Nephron (organoid): ENCODE measurements around the gene FAM120B.
A peak's percentile ranks its signal among the peaks of the same experiment; 100 is the strongest.

Source experiments
- H3K27ac Mint-ChIP-seq, 3 experiments: 2 replicates each; pipeline ENCODE4 v1.8.0; 2020; ENCODE audit warnings: mixed read lengths in 3 of 3, mild to moderate bottlenecking in 2 of 3, moderate library complexity in 1 of 3
- H3K27me3 Mint-ChIP-seq: 2 replicates; pipeline ENCODE4 v1.8.0; 2021; ENCODE audit warnings: low read depth, mild to moderate bottlenecking, moderate library complexity, mixed read lengths
- H3K36me3 Mint-ChIP-seq: 2 replicates; pipeline ENCODE4 v1.8.0; 2020; ENCODE audit warnings: low read depth, mixed read lengths
- H3K4me1 Mint-ChIP-seq: 2 replicates; pipeline ENCODE4 v1.8.0; 2020; ENCODE audit warnings: mixed read lengths
- H3K4me3 Mint-ChIP-seq, 3 experiments: 2 replicates each; pipeline ENCODE4 v1.8.0; 2020; ENCODE audit warnings: mild to moderate bottlenecking in 3 of 3, mixed read lengths in 3 of 3, moderate library complexity in 2 of 3
- H3K9me3 Mint-ChIP-seq: 2 replicates; pipeline ENCODE4 v1.8.0; 2020; ENCODE audit warnings: mixed read lengths
- CTCF ChIP-seq, 3 experiments: fragments of 200-600 bp; sonication (generic); IDR thresholded peaks; one replicate each; pipeline ENCODE4 v1.5.0; 2021; ENCODE audit warnings: antibody characterized with exemption in 3 of 3; ENCODE audit not compliant: unreplicated experiment in 3 of 3

Gene FAM120B

GRCh38 chr6:170376386-170377043 lies 70.0 kb downstream of the FAM120B start:
- Mint-ChIP-seq H3K27me3 (no peaks in the 10 kb centered on the region), H3K36me3 (peaks cover 16% of the 10 kb centered on the region), H3K4me1 (peaks cover 6% of the 10 kb centered on the region), H3K9me3 (no peaks in the 10 kb centered on the region), H3K27ac (no peak overlapping the region), H3K4me3 (no peak overlapping the region)
- no peak for TF ChIP-seq CTCF (IDR thresholded peaks at IDR 0.05; ENCODE audit: unreplicated experiment in 3 of 3)

GRCh38 chr6:170378502-170378901 lies 71.9 kb downstream of the FAM120B start:
- no peak overlapping the region for H3K4me3 Mint-ChIP-seq
- H3K36me3 Mint-ChIP-seq, result peaks cover 15% of the 10 kb centered on the region
- peaks cover 6% of the 10 kb centered on the region for H3K4me1 Mint-ChIP-seq
- H3K27me3 Mint-ChIP-seq, result no peaks in the 10 kb centered on the region
- H3K27ac Mint-ChIP-seq, result no peak overlapping the region
- H3K9me3 Mint-ChIP-seq, result no peaks in the 10 kb centered on the region
- TF ChIP-seq CTCF (IDR thresholded peaks at IDR 0.05; ENCODE audit: unreplicated experiment in 3 of 3), result no peak

GRCh38 chr6:170381562-170381961 lies 75.0 kb downstream of the FAM120B start:
- Mint-ChIP-seq H3K4me3 (no peak overlapping the region), H3K4me1 (no peaks in the 10 kb centered on the region), H3K36me3 (peaks cover 8% of the 10 kb centered on the region), H3K9me3 (no peaks in the 10 kb centered on the region), H3K27ac (no peak overlapping the region), H3K27me3 (no peaks in the 10 kb centered on the region)
- TF ChIP-seq CTCF (IDR thresholded peaks at IDR 0.05; ENCODE audit: unreplicated experiment in 3 of 3), result no peak

GRCh38 chr6:170383466-170384035 lies 77.0 kb downstream of the FAM120B start:
- no peaks in the 10 kb centered on the region for H3K27me3 Mint-ChIP-seq
- TF ChIP-seq CTCF (IDR thresholded peaks at IDR 0.05; ENCODE audit: unreplicated experiment in 3 of 3), result no peak
- no peaks in the 10 kb centered on the region for H3K9me3 Mint-ChIP-seq
- peaks cover 14% of the 10 kb centered on the region for H3K36me3 Mint-ChIP-seq
- H3K4me1 Mint-ChIP-seq, result no peaks in the 10 kb centered on the region
- no peak overlapping the region for H3K4me3 Mint-ChIP-seq
- peak overlapping the region in 1 of 3 experiments; percentile 24 for H3K27ac Mint-ChIP-seq

GRCh38 chr6:170385506-170385905 lies 78.9 kb downstream of the FAM120B start:
- H3K36me3 Mint-ChIP-seq, result peaks cover 29% of the 10 kb centered on the region
- H3K27ac Mint-ChIP-seq, result no peak overlapping the region
- H3K9me3 Mint-ChIP-seq, result no peaks in the 10 kb centered on the region
- H3K4me3 Mint-ChIP-seq, result no peak overlapping the region
- TF ChIP-seq CTCF (IDR thresholded peaks at IDR 0.05; ENCODE audit: unreplicated experiment in 3 of 3), result no peak
- no peaks in the 10 kb centered on the region for H3K27me3 Mint-ChIP-seq
- H3K4me1 Mint-ChIP-seq, result peaks cover 6% of the 10 kb centered on the region

- Mint-ChIP-seq H3K4me3 (no peak overlapping the region), H3K36me3 (peaks cover 52% of the 10 kb centered on the region), H3K27me3 (no peaks in the 10 kb centered on the region), H3K4me1 (peaks cover 6% of the 10 kb centered on the region), H3K27ac (no peak overlapping the region), H3K9me3 (no peaks in the 10 kb centered on the region)
- no peak for TF ChIP-seq CTCF (IDR thresholded peaks at IDR 0.05; ENCODE audit: unreplicated experiment in 3 of 3)
Observed at GRCh38 chr6:170388113-170388512, 81.6 kb downstream of the FAM120B start.
